Frontal cortex (tissue), 4 donors: ENCODE results near the gene MACROD1. TPM values are rescaled to one million over a fixed set of nuclear protein-coding genes. Genes with fewer than 3 reads are reported as not detected.
"Not testable (repeated sequence)": the region's sequence is repeated elsewhere in the genome, so short reads cannot be mapped to it uniquely, and the experiment has no call there.

Source experiments
- DNase-seq, 2 donors: peaks; one replicate each; pipeline ENCODE4 v3.0.0; 2012; ENCODE audit warnings: low spot score in 2 of 2
- FAIRE-seq: peaks from 2 replicates; lab custom pipeline; 2012; peaks lifted over from hg19 to GRCh38; lab: Jason Lieb, UNC
- total RNA-seq: library from RNA; depleted of rRNA; stranded (reverse); fragments of >200 nt; gene quantifications from one replicate; pipeline ENCODE4 v1.2.3, GENCODE V29; 2014
- donor health status: control.
- donor health status: control.
- donor health status: control.

MACROD1 gene
- total RNA-seq, 1 donor from 2014 or later, result 19.6 TPM

DNA sequence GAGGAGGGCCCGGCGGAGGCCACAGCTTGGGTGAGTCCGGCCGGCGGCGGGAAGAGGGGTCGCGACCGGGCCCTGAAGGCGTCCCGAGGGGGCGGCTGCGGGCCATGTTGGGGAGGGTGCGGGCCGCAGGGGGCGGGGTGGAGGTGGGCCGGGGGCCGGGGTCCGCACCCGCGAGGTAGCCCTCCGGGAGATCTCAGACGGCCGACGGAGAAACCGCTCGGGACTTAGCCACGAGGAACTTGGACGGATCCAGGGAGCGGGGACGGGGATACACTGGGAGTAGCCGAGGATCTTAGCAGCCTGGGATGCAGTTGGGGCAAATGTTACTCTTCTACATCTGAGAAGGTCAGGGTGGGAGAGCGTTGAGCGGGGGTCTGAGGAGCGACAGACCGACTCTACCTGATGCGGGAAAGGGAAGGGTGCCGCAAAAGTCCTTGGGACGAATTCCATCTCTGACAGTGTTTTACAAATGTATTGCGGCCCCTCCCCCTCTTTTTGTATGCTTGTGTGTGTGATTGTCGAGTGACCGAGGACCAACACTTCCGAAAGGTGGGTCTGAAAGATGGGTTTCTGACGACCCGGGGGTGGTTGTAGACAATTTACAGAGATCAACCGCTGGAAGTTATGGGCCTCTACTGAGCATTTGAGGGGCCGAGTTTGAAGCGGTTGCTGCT lies 20.7 kb upstream of the MACROD1 start:
- no peak for DNase-seq
- FAIRE-seq, result no peak

DNA sequence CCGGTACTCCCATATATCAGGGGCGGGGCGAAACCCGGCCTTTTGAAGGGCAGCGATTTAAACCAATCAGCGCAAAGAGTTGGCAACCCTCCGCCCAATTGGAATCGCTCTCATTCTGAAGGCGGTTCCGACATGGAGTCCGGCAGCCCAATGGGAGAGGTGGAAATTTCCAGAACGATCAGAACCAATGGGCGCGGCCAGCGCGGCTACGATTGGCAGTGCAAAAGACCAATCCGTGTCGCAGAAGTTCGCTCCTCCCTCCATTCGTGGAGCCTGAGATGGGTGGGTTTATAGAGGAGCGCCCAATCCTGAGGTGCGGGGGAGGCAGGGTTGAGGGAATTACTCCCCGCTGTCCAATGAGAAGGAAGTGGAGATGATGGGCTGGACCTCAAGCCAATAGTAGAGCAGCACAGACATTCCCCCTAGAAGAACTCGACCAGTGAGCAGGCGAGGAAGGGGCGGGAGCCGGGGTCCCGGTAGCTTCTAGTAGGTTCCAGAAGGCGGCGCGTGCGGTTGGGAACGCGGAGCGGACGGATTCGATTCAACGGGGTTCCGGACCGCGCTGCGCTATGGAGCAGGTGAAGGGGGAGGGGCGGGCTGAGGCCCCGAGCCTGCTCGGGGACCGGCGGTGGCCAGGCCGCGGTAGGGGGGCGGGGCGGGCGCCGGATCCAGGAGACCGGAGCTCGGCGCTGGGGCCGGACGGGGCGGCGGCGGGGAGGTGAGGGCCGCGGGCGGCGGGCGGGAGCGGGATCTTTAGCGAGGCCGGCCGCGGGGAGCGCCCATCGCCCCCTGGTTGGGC lies 20.0 kb upstream of the MACROD1 start, which contains the start of gene STIP1:
Gene STIP1 (plus strand): TSS at position 479 of the 799 bp plus-strand sequence. CDS start 91 bp downstream, at position 570.
- DNase-seq (peak; percentile 95 to 96), FAIRE-seq (peak; percentile 97)

DNA sequence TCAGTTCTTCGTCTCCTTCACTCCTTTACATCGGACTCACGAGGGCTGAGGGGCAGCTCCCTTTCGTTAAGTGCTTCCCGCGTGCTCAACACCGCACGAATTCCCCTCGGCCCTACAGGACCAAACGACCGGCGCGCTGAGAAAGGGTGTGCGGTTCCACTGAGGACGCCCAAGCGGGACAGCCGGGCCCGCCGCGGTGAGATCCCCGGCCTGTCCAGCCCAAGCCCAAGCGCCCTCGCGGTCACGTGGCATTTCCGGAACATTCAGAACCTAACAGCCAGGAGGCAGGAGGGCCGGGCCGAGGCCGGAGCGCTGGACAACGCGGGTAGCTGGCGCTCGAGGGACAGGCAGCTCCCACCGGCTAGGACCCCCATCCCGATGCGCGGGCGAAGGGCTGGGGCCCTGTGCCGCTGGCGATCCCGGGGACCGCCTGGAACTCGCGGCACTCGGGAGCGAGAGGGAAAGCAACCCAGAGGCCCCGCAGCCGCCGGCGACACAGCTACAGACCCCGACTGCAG lies 19.3 kb upstream of the MACROD1 start:
- FAIRE-seq (no peak), DNase-seq (peak; percentile 70 to 72)

DNA sequence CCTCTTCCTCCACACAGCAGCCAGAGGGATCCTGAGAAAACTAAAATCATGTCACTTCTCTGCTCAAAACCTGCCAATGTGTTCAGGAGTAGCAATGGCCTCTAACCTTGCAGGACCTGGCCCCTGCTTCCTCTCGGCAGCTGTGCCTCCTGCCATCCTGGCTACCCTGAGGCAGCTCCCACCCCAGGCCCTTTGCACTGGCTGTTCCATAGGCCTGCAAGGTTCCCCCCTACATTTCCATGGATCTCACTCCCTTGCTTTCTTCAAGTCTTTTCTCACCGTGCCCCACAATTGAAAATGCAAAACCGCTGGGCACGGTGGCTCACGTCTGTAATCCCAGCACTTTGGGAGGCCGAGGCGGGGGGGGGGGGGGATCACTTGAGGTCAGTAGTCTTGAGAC lies 18.0 kb upstream of the MACROD1 start:
- no peak for DNase-seq
- no peak for FAIRE-seq

DNA sequence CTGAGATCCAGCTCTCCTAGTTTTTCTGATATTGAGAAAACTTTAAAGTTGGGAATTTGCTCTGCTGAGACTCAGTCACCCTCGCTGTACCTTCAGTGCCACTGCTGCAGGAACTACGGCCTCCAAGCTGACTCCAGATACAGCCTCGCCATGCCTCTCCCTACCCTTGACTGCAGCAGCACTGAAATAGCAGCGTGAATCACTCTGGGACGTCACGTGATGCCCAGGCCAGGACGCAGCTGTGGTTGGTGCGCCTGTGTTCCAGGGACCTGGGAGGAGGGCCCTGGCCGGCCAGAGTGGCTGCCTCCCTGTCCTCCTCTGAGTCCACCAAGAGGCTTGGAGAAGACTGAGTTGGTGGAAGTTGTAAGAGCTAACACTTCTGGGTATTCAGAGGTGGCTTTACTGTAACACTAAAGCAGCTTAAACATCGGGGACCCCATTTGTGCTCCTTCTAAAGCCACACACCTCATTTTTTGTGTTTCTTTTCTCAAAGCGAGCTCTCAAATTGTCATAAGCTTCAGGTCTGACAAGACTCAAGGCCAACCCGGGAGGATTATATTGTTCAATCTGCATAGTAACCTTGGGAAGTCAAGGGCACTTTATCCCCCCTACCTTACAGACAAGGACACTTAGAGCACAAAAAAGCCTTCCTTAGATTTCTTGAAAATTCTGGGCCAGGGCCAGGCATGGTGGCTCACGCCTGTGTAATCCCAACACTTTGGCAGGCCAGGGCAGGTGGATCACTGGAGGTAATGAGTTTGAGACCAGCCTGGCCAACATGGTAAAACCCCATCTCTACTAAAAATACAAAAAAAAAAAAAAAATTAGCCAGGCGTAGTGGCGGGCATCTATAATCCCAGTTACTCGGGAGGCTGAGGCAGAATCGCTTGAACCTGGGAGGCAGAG lies 15.8 kb upstream of the MACROD1 start:
- peak; percentile 76 to 80 for DNase-seq
- FAIRE-seq, result no peak

DNA sequence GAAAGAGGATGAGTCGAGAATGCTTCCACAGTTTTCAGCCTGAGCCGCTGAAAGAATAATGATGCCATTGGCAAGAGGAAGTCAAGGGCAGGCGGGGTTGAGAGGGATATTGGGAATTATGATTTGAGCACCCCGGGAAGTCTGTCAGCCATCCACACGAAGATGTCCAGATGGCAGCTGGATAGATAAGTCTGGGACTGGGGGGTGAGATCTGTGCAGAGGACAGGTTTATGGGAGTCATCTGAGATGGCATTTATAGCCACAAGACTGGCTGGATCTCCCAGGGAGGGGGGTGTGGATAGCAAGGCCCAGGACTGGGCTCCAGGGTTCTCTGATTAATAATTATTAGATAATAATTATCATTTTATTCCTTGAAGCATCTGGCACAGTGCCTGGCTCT lies 15.0 kb upstream of the MACROD1 start:
- FAIRE-seq, result no peak
- no peak for DNase-seq

DNA sequence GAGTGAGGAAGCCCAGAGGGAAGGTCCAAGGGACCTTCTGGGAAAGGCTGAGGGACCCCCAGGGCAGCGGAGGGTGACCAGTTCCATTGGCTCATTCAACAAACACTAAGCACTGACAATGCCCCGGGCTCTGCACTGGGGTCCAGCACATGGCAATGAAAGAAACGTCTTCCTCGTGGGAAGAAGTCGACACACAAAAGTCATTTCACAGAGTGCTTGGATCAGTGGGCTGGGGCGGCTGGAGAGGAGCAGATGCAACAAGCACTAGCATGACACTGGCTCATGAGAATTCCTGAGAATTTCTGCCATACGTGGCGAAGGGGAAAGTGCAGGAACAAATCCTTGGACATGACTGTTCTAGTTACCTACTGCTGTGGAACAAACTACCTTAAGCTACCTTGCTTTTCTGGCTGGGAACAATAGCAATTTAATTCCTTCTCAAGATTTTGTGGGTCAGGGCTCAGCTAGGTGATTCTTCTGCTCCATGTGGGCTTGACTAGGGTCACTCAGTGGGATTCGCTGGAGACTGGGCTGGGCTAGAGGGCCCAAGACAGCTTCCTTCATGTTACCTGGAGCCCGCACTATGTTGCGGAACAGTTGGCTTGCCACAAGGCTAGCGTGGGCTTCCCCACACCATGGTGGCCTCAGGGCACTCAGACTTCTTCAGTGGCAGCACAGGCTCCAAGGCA lies 13.2 kb upstream of the MACROD1 start:
- DNase-seq (no peak), FAIRE-seq (no peak)

DNA sequence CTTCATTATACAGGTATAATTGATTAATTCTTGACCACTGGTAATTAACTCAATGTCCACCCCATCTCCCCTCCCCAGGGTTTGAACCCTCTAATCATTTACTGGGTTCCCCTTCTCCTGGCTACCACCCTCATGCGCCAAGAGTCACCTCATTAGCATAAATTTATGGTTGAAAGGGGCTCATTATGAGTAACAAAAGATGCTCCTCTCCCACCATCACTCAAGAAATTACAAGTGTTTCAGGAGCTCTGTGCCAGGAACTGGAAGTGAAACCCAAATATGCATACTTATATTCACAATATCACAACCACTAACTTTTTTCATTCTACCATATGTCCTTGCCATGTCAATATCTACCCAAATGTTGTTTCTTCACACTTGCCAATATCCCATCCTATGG lies 12.3 kb upstream of the MACROD1 start:
- FAIRE-seq (no peak), DNase-seq (no peak)

DNA sequence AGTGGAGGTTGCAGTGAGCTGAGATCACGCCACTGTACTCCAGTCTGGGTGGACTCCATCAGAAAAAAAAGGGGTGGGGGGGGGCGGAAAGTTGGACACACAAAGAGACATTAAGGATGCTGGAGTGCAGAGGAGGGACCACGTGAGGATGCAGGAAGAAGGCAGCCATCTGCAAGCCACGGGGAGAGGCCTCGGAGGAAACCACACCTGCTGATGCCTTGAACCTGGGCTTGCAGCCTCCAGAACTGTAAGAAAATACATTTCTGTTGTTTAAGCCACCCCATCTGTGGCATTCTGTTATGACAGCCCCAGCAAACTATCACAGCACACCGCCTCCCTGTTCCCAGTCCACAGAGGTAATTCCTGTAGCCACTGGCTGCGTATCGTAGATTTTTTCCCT lies 10.8 kb upstream of the MACROD1 start:
- FAIRE-seq (no peak), DNase-seq (no peak)

DNA sequence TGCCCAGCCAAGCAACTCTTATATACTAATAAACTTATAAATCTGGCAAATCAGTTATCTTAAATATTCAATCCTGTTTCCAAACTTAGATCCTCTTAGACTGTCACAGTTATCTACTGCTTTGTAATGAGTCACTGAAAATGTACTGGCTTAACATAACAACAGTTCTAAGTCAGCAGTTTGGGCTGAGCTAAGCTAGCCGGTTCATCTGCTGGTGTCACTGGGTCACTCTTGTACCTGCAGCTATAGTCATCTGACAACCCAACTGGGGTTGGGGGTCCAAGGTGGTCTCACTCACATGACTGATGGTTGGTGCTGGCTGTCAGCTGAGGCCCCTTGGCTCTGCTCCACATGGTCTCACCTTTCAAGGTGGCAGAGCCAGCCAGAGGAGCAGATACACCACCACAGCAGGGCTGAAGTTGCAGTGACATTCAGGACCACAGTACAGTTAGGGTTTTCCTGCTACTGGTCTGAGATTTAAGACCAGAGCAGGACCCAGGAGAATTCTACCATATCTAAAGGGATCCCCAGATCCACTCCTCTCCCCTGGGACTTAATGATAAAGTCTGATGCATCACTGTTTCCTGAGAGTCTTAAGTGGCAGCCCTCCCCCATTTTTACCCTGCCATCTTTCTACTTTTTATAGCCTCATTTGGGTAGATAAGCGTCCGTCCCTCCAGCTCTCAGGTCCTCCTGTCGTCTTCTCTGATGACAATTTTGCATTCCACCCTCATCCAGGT lies 7.9 kb upstream of the MACROD1 start:
- no peak for DNase-seq
- FAIRE-seq, result no peak

DNA sequence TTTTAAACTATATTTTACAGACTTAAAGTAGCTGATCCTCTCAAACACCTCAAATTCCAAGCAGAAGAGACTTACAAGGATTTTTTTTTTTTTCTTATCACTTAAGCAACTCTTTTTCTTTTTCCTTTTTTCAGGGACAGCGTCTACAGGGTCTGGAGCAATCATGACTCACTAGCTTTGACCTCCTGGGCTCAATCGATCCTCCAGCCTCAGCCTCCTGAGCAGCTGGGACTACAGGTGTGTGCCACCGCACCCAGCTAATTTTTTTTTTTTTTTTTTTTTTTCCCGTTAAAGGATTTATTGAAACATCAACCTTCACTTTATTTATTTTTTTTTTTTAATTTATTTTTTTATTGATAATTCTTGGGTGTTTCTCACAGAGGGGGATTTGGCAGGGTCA lies 4.5 kb upstream of the MACROD1 start:
- FAIRE-seq, result no peak
- no peak for DNase-seq

DNA sequence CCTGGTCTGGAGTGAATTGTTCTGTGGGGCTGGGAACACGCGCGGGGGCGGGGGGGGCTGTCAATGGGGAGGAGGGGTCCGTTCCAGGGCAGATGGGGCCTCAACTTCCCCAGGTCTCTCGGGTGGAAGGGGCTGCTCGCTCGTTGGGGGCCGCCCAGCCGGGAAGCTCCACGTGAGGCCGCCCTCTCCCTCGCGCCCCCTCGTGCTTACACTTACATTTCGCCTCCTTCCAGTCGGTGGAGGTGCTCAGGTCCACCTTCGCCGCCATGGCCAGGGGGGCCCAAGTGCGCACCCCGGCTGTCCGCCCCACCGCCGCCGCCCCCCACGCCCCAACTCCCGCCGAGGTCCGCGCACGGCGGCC lies 452 bp downstream of the MACROD1 start:
- no peak for FAIRE-seq
- DNase-seq, result no peak

DNA sequence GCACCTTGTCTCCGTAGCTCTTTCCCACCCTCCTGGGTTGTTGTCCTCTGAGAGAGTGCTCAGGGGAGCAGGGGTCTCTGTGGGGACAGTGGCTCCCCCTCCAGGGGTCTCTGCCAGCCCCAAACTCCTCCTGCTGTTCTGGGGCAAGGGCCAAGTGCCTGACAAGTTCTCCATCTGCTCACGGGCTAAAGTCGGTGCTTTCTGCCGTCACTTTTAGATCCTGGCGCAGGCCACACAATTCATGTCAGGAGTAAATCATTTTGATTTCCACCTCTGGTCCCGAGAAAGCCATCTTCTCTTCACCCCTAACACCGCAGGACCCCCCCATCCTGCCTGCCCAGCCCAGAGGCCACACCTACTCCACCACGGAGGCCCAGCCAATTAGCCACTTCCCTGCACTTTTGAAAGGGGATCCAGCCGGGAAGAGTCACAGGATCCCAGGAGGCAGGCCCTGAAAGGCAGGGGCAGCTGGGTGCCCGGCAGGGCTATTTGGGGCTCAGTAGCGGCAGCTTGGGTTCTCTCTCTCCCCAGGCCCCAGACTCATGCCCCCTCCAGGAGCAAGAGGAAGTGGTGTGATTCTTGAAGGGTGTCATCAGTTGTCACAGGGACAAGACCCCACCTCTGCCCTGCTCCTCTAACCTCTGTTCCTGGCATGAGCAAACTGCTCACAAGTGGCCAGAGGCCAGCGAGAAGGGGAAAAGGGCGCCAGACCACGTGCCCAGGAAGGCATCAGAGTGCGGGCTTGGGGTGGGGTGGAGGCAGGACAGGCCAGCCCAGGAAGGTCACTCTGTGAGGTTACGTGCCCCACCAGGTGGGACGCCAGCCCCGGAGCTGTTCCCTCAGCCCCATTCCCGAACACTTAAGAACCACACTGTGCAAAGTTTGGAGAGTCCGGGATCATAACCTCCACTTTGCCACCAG lies 1.3 kb downstream of the MACROD1 start:
- FAIRE-seq (no peak), DNase-seq (no peak)

DNA sequence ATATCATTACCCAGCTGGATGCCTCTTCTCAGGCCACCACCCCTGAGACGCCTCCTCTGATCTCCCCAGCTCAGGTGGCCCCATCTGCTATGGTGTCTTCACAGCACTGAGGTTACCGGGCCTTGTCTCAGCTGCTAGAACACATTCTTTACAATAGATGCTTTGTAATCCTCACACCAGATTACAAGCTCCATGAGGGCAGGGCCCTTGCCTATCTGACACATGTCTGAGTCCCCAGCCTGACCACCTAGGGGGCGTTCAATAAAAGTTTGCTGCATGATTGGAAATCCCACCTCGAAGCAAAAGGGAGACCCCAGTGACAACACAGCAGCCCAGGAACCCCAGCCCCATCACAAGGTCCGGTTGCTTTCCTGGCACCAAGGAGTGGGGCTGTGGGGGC lies 2.0 kb downstream of the MACROD1 start:
- FAIRE-seq, result no peak

DNA sequence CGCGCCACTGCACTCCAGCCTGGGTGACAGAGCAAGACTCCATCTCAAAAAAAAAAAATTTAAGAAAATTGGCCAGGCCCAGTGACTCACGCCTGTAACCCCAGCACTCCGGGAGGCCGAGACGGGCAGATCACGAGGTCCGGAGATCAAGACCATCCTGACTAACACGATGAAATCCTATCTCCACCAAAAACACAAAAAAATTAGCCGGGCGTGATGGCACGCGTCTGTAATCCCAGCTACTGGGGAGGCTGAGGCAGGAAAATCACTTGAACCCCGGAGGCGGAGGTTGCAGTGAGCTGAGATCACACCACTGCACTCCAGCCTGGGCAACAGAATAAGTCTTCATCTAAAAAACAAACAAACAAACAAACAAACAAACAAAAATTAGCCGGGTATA lies 3.1 kb downstream of the MACROD1 start:
- DNase-seq, FAIRE-seq: not testable (repeated sequence)

More for the DNA sequence above, 2.0 kb downstream of the MACROD1 start:
- DNase-seq, result no peak

DNA sequence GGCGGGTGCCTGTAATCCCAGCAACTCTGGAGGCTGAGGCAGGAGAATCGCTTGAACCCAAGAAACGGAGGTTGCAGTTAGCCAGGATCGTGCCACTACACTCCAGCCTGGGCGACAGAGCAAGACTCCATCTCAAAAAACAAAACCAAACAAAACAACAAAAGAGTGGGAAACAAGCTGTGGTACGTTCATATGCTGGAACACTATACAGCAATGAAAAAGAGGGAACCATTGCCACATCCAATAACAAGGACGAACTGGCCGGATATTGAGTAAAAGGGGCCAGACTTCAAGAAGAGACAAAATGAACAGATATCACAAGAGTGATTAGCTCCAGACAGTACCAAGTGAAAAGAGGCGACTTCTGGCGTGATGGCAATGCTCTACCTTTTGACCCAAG lies 4.9 kb downstream of the MACROD1 start:
- FAIRE-seq, result no peak

DNA sequence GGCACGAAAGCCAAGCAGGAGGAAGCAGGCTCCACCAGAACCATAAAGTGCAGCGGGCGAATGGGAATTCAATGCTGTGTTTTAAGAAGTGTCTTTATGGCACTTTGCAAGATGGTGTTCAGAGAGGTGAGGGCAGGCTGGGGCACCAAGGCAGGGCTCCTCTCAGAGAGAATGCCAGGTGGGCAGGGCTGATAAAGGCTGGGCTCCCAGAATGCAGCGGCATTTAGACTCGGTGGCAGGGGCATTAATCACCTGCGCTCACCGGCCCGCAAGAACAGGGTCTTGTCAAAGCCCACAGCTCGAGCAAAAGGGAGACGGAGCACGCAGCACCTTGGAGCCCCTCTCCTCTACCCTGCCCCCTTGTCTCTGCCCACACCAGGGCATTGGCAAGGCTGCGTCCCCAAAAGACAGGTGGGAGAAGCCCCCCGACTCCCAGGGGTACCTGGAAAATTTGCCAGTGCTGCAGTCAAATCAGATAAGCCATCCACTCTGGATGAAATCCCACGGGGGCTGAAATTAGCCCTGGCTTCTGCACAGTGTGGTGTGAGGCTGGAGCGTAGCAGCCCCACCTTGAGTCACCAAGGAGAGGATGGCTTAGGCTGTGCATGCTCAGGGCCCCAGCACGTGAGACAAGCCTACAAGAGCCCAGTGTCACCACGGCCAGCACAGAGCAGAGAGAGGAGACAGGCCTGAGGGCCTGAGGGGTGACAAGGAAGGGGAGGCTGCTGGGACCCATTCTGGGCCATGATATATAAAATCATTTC lies 8.1 kb downstream of the MACROD1 start:
- FAIRE-seq (no peak), DNase-seq (no peak)

More for the DNA sequence above, 4.9 kb downstream of the MACROD1 start:
- no peak for DNase-seq
